Esophagus squamous epithelium (tissue), 5 donors: Measurements from ENCODE around the gene HECTD1. TPM values are rescaled to one million over a fixed set of nuclear protein-coding genes. Genes with fewer than 3 reads are reported as not detected.
"Not testable (repeated sequence)": the region's sequence is repeated elsewhere in the genome, so short reads cannot be mapped to it uniquely, and the experiment has no call there.

Source experiments
- DNase-seq: peaks from one replicate; lab custom pipeline; 2025; lab: John Stamatoyannopoulos, UW
- H3K27ac ChIP-seq, 4 donors: fragments of 200-600 bp; sonication (generic); one replicate each; pipeline ENCODE4 v1.5.1; 2016 to 2019; ENCODE audit warnings: mild to moderate bottlenecking in 1 of 4
- H3K27me3 ChIP-seq, 4 donors: fragments of 200-600 bp; sonication (generic); 1 replicate in 3 of 4; 2 replicates in 1 of 4; pipeline versions ENCODE4 v1.5.1 to v1.6.0; 2017 to 2021; ENCODE audit warnings: antibody characterized with exemption in 1 of 4
- H3K36me3 ChIP-seq, 3 donors: fragments of 200-600 bp; sonication (generic); one replicate each; pipeline ENCODE4 v1.5.1; 2016 to 2019
- H3K4me1 ChIP-seq, 3 donors: fragments of 200-600 bp; sonication (generic); one replicate each; pipeline ENCODE4 v1.5.1; 2017 to 2019
- H3K4me3 ChIP-seq, 4 donors: fragments of 200-600 bp; sonication (generic); 1 replicate in 3 of 4; 2 replicates in 1 of 4; pipeline ENCODE4 v1.5.1; 2016 to 2019; ENCODE audit warnings: mild to moderate bottlenecking in 2 of 4, moderate library complexity in 1 of 4
- H3K9me3 ChIP-seq, 3 donors: fragments of 200-600 bp; sonication (generic); one replicate each; pipeline ENCODE4 v1.5.1; 2016 to 2019
- POLR2A ChIP-seq, 4 donors: fragments of 450-650 bp; IDR thresholded peaks; one replicate each; pipeline ENCODE4 v1.6.1; 2017; ENCODE audit warnings: antibody characterized with exemption in 4 of 4, mild to moderate bottlenecking in 4 of 4, moderate library complexity in 3 of 4
- WGBS, 2 donors: methylation state at CpG; one replicate each; pipeline ENCODE4 v1.1.5; 2018; 5-methylcytosine and 5-hydroxymethylcytosine counted together
- intact Hi-C: fragments of 100-400 bp; cut with DNase I; formaldehyde crosslinking; loops from one replicate; pipeline ENCODE4 v1.15.0; 2022
- total RNA-seq, 4 donors: library from RNA; depleted of rRNA; stranded (reverse); fragments of >200 nt; gene quantifications; one replicate each; pipeline ENCODE4 v1.1.0, GENCODE V29; 2016
- TF ChIP-seq, protein P1 (sequence below), 6 experiments: fragments of 450-650 bp in 4 of 6; fragments of 200-600 bp in 2 of 6; sonication (generic) in 2 of 6; IDR thresholded peaks; one replicate each; pipeline ENCODE4 v1.5.1; 2016 to 2019; ENCODE audit warnings: antibody characterized with exemption in 6 of 6, mild to moderate bottlenecking in 4 of 6, moderate library complexity in 4 of 6
- donor health status: DM: yes; HTN: yes; CAD: no.

HECTD1 gene
- total RNA-seq, 4 donors from 2014 or later: 175 to 250 (median 194) TPM

DNA sequence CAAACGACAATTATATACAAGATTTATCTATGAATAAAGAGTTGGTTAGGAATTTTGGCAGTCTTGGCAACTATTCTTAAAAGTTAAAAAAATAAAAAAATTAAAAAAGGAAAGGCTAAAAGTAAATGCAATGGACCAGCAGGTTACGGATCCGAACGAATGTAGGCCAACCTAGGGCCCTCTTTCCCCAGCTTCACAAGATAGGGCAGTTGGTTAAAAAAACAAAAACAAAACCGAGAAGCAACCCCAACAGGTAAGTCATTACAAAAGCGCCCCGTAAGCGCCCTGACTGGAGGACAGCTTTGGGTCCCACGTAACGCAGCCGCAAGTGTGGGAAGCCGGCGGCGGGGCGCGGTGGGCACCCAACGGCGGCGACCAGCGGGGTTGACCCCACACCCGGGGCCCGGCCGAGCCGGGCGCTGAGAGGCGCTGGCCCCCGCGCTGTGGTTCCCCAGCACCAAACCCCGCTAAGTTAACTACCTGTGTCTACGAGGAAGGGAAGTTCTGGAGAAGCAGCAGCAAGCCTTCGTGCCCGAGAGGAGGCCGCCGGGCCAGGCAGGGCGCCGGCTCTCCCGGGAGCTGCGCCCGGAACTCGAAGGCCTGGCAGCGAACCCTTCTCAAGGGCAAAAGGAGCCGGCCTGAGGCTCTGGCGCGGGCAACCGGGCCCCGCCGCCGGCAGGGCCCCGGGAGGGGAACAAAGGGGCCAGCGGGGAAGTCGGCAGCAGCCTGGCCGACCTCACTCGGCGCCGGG, 882 bp downstream of the HECTD1 start:
- H3K27me3 ChIP-seq: no peaks in the 10 kb centered on the region
- H3K36me3 ChIP-seq: peaks cover 0 to 27% (median 4%) of the 10 kb centered on the region in 3 donors
- TF ChIP-seq, protein P1, sequence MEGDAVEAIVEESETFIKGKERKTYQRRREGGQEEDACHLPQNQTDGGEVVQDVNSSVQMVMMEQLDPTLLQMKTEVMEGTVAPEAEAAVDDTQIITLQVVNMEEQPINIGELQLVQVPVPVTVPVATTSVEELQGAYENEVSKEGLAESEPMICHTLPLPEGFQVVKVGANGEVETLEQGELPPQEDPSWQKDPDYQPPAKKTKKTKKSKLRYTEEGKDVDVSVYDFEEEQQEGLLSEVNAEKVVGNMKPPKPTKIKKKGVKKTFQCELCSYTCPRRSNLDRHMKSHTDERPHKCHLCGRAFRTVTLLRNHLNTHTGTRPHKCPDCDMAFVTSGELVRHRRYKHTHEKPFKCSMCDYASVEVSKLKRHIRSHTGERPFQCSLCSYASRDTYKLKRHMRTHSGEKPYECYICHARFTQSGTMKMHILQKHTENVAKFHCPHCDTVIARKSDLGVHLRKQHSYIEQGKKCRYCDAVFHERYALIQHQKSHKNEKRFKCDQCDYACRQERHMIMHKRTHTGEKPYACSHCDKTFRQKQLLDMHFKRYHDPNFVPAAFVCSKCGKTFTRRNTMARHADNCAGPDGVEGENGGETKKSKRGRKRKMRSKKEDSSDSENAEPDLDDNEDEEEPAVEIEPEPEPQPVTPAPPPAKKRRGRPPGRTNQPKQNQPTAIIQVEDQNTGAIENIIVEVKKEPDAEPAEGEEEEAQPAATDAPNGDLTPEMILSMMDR (IDR thresholded peaks at IDR 0.05): no peak
- peak in 1 of 4 donors; percentile 3 for TF ChIP-seq POLR2A (IDR thresholded peaks at IDR 0.05)
- no peaks in the 10 kb centered on the region for H3K9me3 ChIP-seq
- 0 to 1% methylated on average over 7 to 21 of the region's 55 CpGs for whole genome bisulfite sequencing, 2 donors
- no peak for DNase-seq
- H3K4me3 ChIP-seq: peak overlapping the region; percentile 71 to 95 (median 86)
- H3K4me1 ChIP-seq: peaks cover 8 to 48% (median 11%) of the 10 kb centered on the region in 3 donors
- intact Hi-C loops: no loop called here
- H3K27ac ChIP-seq: peak overlapping the region; percentile 98 to 100 (median 100)

DNA sequence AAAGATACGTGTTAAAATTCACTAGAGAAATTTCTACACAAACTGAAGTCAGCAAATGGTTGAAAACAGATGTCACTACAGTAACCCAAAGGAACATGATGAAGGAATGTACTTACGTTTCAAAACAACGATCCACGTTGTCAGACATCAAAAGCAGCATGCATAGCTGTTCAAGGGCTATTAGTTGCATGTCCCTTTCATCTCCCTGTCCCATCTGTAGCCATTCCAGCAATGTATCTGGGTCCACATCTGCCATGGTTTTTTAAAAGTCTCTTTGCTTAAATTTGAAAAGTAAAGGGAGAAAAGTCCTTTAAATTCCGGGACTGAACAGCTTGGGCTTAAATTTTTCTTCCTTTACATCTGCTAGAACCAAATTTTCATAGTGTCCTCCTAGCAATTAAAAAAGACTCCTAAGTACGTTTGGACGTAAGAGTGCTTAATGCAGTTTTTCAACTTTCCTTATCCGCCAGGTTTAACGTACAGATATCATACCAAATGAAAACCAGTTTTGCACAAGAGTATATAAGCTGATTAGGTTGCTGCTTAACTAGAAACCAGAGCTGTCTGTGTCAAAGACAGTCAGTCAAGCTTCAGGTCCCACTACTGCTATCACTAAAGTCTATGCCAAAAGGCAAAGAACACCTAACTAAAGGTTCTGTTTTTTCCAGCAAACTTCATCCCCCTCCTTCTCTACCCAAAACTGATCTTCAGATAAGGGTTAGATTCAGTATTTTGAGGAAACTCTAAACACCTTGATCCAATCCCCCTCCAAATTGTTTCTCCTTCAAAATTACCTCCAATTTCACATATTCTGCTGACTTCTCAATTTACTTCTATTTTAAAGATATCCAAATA, 1.7 kb downstream of the HECTD1 start:
- H3K4me1 ChIP-seq: peaks cover 8 to 50% (median 11%) of the 10 kb centered on the region in 3 donors
- H3K9me3 ChIP-seq: no peaks in the 10 kb centered on the region
- no peak for DNase-seq
- peaks cover 0 to 35% (median 4%) of the 10 kb centered on the region in 3 donors for H3K36me3 ChIP-seq
- intact Hi-C loops: no loop called here
- TF ChIP-seq, protein P1 (IDR thresholded peaks at IDR 0.05): no peak
- peak in 1 of 4 donors; percentile 7 for TF ChIP-seq POLR2A (IDR thresholded peaks at IDR 0.05)
- peak overlapping the region; percentile 66 to 100 (median 99) for H3K27ac ChIP-seq
- peak overlapping the region; percentile 71 to 95 (median 86) for H3K4me3 ChIP-seq
- WGBS, 2 donors: 2 to 3% methylated on average over 9 of the region's 9 CpGs
- H3K27me3 ChIP-seq: no peaks in the 10 kb centered on the region

DNA sequence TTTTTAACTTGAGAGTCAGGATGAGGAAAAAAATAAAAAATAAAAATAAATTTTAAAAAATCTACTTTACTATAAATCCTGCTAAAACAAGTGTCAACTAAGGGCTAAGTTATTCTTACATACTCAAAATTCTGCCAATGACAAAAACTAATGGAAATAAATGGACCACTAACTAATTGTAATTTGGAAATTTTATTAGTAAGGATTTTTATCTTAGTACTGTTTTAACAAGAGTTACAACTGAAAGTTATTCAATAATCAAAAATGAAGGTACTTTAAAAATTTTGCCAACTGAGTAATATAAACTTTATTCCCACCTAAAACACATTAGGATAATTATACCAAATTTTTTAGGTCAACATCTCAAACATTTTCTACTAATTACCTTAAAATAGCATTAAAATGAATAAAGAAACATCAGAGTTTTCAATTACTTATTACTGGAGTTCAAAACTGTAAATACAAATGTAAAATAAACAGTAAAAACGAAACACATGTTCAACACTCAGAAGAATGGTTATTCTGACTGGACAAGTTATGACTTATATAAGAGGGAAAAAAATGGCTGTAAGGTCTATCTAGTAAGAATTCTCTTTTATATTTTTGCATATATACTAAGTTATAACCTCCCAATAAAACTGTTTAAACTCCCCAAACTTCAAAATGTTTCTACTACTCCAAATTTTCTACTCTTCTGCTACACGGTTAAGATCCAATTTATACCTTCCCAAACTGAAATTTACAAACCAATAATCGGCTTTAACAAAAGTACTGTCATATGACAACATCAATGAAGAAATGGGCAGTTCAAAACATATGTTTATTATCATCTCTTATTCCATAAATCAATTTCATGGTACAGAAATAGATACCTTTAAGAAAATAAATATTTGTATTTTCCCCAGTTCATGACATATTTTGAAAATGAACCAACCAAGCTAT, 2.7 kb downstream of the HECTD1 start:
- TF ChIP-seq POLR2A (IDR thresholded peaks at IDR 0.05): no peak
- TF ChIP-seq, protein P1 (IDR thresholded peaks at IDR 0.05): no peak
- H3K27me3 ChIP-seq: no peaks in the 10 kb centered on the region
- peak overlapping the region; percentile 71 to 95 (median 86) for H3K4me3 ChIP-seq

DNA sequence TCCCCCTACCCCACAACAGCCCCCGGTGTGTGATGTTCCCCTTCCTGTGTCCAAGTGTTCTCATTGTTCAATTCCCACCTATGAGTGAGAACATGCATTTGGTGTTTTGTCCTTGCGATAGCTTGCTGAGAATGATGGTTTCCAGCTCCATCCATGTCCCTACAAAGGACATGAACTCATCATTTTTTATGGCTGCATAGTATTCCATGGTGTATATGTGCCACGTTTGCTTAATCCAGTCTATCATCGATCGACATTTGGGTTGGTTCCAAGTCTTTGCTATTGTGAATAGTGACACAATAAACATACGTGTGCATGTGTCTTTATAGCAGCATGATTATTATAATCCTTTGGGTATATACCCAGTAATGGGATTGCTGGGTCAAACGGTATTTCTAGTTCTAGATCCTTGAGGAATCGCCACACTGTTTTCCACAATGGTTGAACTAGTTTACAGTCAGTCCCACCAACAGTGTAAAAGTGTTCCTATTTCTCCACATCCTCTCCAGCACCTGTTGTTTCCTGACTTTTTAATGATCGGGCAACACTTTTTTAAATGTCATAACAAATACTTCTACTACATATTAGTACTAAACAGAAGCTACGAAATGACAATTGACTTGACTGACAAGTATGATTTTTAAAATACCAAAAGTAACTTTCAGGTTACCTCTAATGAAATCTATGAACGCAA, 3.5 kb downstream of the HECTD1 start:
- DNase-seq, H3K27me3 ChIP-seq, intact Hi-C loops, H3K9me3 ChIP-seq: not testable (repeated sequence)
- Histone ChIP-seq H3K27ac (peak overlapping the region in 2 of 4 donors; percentile 98 to 100), H3K36me3 (peaks cover 0 to 44% (median 4%) of the 10 kb centered on the region in 3 donors), H3K4me1 (peaks cover 8 to 61% (median 13%) of the 10 kb centered on the region in 3 donors), H3K4me3 (peak overlapping the region in 1 of 4 donors; percentile 94)
- 94 to 95% methylated on average over 10 to 11 of the region's 11 CpGs for WGBS, 2 donors

More for the DNA sequence above, 2.7 kb downstream of the HECTD1 start:
- intact Hi-C loops: no loop called here
- no peaks in the 10 kb centered on the region for H3K9me3 ChIP-seq
- H3K36me3 ChIP-seq: peaks cover 0 to 44% (median 4%) of the 10 kb centered on the region in 3 donors
- peak overlapping the region in 3 of 4 donors; percentile 98 to 100 (median 100) for H3K27ac ChIP-seq
- WGBS, 2 donors: 12 to 13% methylated on average over 3 of the region's 3 CpGs
- DNase-seq: no peak
- H3K4me1 ChIP-seq: peaks cover 8 to 60% (median 13%) of the 10 kb centered on the region in 3 donors
